ENCODE results near the gene SPCS1. TPM values are rescaled to one million over a fixed set of nuclear protein-coding genes. Genes with fewer than 3 reads are reported as not detected.
A peak's percentile ranks its signal among the peaks of the same experiment; 100 is the strongest.

The SPCS1 gene
- total and polyA plus RNA-seq, 9 of the 15 experiments (the other 6 are each of a cell fraction or from before 2014, with no cell fraction given): 73.9 to 567 (median 127) TPM

DNA sequence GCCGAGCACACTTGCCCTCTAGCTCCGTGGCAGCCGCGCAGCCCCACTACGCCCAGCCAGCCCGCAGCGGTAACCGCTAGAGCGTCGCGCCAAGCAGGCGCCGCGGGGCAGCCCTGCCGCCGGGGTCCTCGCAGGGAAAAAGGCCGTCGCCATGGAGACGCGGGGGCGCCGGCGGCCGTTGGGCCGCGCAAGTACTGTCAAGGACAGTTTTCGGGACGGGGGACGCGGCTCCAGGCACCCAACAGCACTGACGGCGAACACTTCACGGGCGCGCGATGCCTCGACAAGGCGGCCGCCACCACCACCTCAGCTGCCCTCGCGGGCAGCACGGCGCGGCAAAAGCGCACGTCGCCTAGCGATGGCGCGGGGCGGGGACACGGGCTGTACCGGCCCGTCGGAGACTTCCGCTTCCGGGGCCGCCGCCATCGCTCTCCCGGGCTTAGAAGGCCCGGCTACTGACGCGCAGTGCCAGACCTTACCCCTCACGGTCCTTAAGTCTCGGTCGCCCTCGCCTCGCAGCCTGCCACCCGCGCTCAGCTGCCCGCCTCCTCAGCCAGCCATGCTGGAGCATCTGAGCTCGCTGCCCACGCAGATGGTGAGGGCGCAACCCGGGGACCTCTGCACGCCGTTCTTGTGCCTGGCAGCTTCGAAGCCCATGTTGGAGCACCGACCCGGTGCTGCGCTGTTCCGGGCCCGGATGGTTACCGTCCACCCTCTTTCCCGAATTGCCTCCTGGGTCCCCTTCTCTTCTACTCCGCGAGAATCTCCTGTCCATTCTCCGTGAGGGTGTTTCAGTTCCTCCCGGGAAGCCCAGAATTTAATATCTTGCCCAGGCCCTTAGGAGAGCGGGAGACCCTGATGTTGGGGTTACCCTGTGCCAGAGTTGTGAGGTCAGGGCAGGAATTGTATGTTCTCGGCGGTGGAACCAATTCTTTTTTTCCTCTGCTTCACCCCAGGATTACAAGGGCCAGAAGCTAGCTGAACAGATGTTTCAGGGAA, at the start of gene SPCS1, which contains the start of gene GLT8D1 (continued):
- TF ChIP-seq, protein P1, sequence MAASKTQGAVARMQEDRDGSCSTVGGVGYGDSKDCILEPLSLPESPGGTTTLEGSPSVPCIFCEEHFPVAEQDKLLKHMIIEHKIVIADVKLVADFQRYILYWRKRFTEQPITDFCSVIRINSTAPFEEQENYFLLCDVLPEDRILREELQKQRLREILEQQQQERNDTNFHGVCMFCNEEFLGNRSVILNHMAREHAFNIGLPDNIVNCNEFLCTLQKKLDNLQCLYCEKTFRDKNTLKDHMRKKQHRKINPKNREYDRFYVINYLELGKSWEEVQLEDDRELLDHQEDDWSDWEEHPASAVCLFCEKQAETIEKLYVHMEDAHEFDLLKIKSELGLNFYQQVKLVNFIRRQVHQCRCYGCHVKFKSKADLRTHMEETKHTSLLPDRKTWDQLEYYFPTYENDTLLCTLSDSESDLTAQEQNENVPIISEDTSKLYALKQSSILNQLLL (CRISPR knock-in tag; IDR thresholded peaks at IDR 0.05; ENCODE audit: borderline replicate concordance): no peak
- TF ChIP-seq FIP1L1 (IDR thresholded peaks at IDR 0.05; ENCODE audit: low read depth, low read length, poor library complexity, severe bottlenecking): peak; percentile 33
- TF ChIP-seq WHSC1 (IDR thresholded peaks at IDR 0.05; ENCODE audit: low read length): no peak
- TF ChIP-seq NFIX (CRISPR knock-in tag; IDR thresholded peaks at IDR 0.05; ENCODE audit: low read depth): no peak
- TF ChIP-seq NCOA1 (IDR thresholded peaks at IDR 0.05; ENCODE audit: low read depth): peak; percentile 44; the same call in 1 of the 2 replicates
- no peak for TF ChIP-seq FOXJ2 (tag; IDR thresholded peaks at IDR 0.05)
- TF ChIP-seq ZNF592 (IDR thresholded peaks at IDR 0.05): no peak
- peak; percentile 75 for TF ChIP-seq KDM5B (IDR thresholded peaks at IDR 0.05; ENCODE audit: insufficient replicate concordance, low read depth, low read length)
- TF ChIP-seq ILF3 (IDR thresholded peaks at IDR 0.05; ENCODE audit: borderline replicate concordance): no peak; the same call in 1 of the 2 replicates
- no peak for TF ChIP-seq MIER1 (IDR thresholded peaks at IDR 0.05; ENCODE audit: low read depth)
- TF ChIP-seq ZNF347 (CRISPR knock-in tag; IDR thresholded peaks at IDR 0.05; ENCODE audit: low read depth): no peak
- TF ChIP-seq GTF2A2 (tag; IDR thresholded peaks at IDR 0.05): no peak
- TF ChIP-seq, protein P2, sequence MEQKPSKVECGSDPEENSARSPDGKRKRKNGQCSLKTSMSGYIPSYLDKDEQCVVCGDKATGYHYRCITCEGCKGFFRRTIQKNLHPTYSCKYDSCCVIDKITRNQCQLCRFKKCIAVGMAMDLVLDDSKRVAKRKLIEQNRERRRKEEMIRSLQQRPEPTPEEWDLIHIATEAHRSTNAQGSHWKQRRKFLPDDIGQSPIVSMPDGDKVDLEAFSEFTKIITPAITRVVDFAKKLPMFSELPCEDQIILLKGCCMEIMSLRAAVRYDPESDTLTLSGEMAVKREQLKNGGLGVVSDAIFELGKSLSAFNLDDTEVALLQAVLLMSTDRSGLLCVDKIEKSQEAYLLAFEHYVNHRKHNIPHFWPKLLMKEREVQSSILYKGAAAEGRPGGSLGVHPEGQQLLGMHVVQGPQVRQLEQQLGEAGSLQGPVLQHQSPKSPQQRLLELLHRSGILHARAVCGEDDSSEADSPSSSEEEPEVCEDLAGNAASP (IDR thresholded peaks at IDR 0.05): no peak
- TF ChIP-seq ZNF609 (CRISPR knock-in tag; IDR thresholded peaks at IDR 0.05; ENCODE audit: borderline replicate concordance): no peak

All from K562 (cell line).